GM19395 (cell line): ENCODE data around the gene DHRS11.

ENCODE experiments used
- ATAC-seq: cut with Tn5 transposase; IDR thresholded peaks from one replicate; pipeline ENCODE4 v1.9.1; 2021; ENCODE audit warnings: mild to moderate bottlenecking, moderate library complexity; ENCODE audit not compliant: unreplicated experiment

DHRS11 gene

GRCh38 chr17:36647636-36648035 is 56.0 kb downstream of the DHRS11 start:
- ATAC-seq: no peak

GRCh38 chr17:36650096-36650775 is 58.6 kb downstream of the DHRS11 start:
- ATAC-seq: no peak
